Osteocyte (in vitro differentiated cells): Measurements from ENCODE around the gene RBMS2. TPM values are rescaled to one million over a fixed set of nuclear protein-coding genes. Genes with fewer than 3 reads are reported as not detected.
"Not testable (repeated sequence)": the region's sequence is repeated elsewhere in the genome, so short reads cannot be mapped to it uniquely, and the experiment has no call there.

ENCODE experiments used
- DNase-seq: peaks from one replicate; pipeline ENCODE4 v3.0.0; 2021; ENCODE audit warnings: mixed read lengths; ENCODE audit not compliant: unreplicated experiment; ENCODE audit errors: extremely low spot score
- H3K27ac Mint-ChIP-seq: one replicate; pipeline ENCODE4 v1.8.0; 2021; ENCODE audit warnings: mild to moderate bottlenecking, mixed read lengths; ENCODE audit not compliant: unreplicated experiment
- H3K27me3 Mint-ChIP-seq: one replicate; pipeline ENCODE4 v1.8.0; 2021; ENCODE audit warnings: mixed read lengths; ENCODE audit not compliant: unreplicated experiment
- H3K36me3 Mint-ChIP-seq: one replicate; pipeline ENCODE4 v1.8.0; 2021; ENCODE audit warnings: mixed read lengths; ENCODE audit not compliant: unreplicated experiment
- H3K4me1 Mint-ChIP-seq: one replicate; pipeline ENCODE4 v1.8.0; 2021; ENCODE audit warnings: mixed read lengths; ENCODE audit not compliant: unreplicated experiment
- H3K4me3 Mint-ChIP-seq: one replicate; pipeline ENCODE4 v1.8.0; 2021; ENCODE audit warnings: mild to moderate bottlenecking, moderate library complexity, mixed read lengths; ENCODE audit not compliant: unreplicated experiment
- H3K9me3 Mint-ChIP-seq: one replicate; pipeline ENCODE4 v1.8.0; 2021; ENCODE audit warnings: mixed read lengths; ENCODE audit not compliant: unreplicated experiment
- CTCF ChIP-seq: fragments of 200-600 bp; sonication (generic); IDR thresholded peaks from 2 replicates; pipeline ENCODE4 v1.5.0; 2021; ENCODE audit warnings: antibody characterized with exemption, mild to moderate bottlenecking, moderate library complexity
- total RNA-seq: library from RNA; stranded (reverse); gene quantifications from 2 replicates; pipeline ENCODE4 v1.2.1, GENCODE V29; 2021

RBMS2 gene
- total RNA-seq, 1 donor from 2014 or later, result 80.0 TPM

- no peaks in the 10 kb centered on the region for H3K36me3 Mint-ChIP-seq
- peak; percentile 87 for DNase-seq
- peaks cover 13% of the 10 kb centered on the region for H3K4me1 Mint-ChIP-seq
- H3K4me3 Mint-ChIP-seq, result peak within 1 kb of the TSS; percentile 81
- no peak within 1 kb of the TSS for H3K27ac Mint-ChIP-seq
- H3K27me3 Mint-ChIP-seq, result peaks cover 56% of the 10 kb centered on the region
- H3K9me3 Mint-ChIP-seq, result no peaks in the 10 kb centered on the region
- TF ChIP-seq CTCF, result no peak
These were observed 33.3 kb upstream of the RBMS2 start, which contains the start of gene GLS2 for GRCh38 chr12:56488041-56488955. GLS2 (minus strand) TSS chr12:56488161; CDS start chr12:56488118, 43 bp downstream.

- no peaks in the 10 kb centered on the region for H3K36me3 Mint-ChIP-seq
- H3K4me3 Mint-ChIP-seq, result no peak overlapping the region
- no peak for TF ChIP-seq CTCF
- no peak overlapping the region for H3K27ac Mint-ChIP-seq
- DNase-seq, result no peak
- peaks cover 13% of the 10 kb centered on the region for H3K4me1 Mint-ChIP-seq
- no peaks in the 10 kb centered on the region for H3K9me3 Mint-ChIP-seq
- peaks cover 56% of the 10 kb centered on the region for H3K27me3 Mint-ChIP-seq
These were observed 31.3 kb upstream of the RBMS2 start for GRCh38 chr12:56490360-56490759.

- H3K27ac Mint-ChIP-seq, H3K36me3 Mint-ChIP-seq, H3K4me1 Mint-ChIP-seq, H3K9me3 Mint-ChIP-seq, H3K4me3 Mint-ChIP-seq, DNase-seq: not testable (repeated sequence)
- H3K27me3 Mint-ChIP-seq, result peaks cover 32% of the 10 kb centered on the region
These were observed 28.1 kb upstream of the RBMS2 start for GRCh38 chr12:56493409-56494105.

GRCh38 chr12:56494106-56494415 is 27.6 kb upstream of the RBMS2 start:
- not testable (repeated sequence) for DNase-seq, H3K4me1 Mint-ChIP-seq, H3K9me3 Mint-ChIP-seq, H3K36me3 Mint-ChIP-seq, H3K27ac Mint-ChIP-seq, H3K4me3 Mint-ChIP-seq
- peaks cover 29% of the 10 kb centered on the region for H3K27me3 Mint-ChIP-seq

GRCh38 chr12:56494481-56494880 is 27.1 kb upstream of the RBMS2 start:
- not testable (repeated sequence) for H3K9me3 Mint-ChIP-seq, H3K4me1 Mint-ChIP-seq, H3K27ac Mint-ChIP-seq, H3K4me3 Mint-ChIP-seq, DNase-seq, H3K36me3 Mint-ChIP-seq
- H3K27me3 Mint-ChIP-seq, result peaks cover 25% of the 10 kb centered on the region

GRCh38 chr12:56496704-56497103 is 24.9 kb upstream of the RBMS2 start:
- H3K4me1 Mint-ChIP-seq, H3K36me3 Mint-ChIP-seq, H3K27me3 Mint-ChIP-seq, H3K4me3 Mint-ChIP-seq, H3K9me3 Mint-ChIP-seq, H3K27ac Mint-ChIP-seq: not testable (repeated sequence)
- DNase-seq, result peak; percentile 88
- peak; percentile 53 for TF ChIP-seq CTCF

- not testable (repeated sequence) for DNase-seq, H3K27ac Mint-ChIP-seq, H3K4me1 Mint-ChIP-seq, H3K36me3 Mint-ChIP-seq, H3K27me3 Mint-ChIP-seq, H3K4me3 Mint-ChIP-seq, H3K9me3 Mint-ChIP-seq
These were observed 23.3 kb upstream of the RBMS2 start for GRCh38 chr12:56498126-56498902.

- H3K27me3 Mint-ChIP-seq, H3K9me3 Mint-ChIP-seq, DNase-seq, H3K36me3 Mint-ChIP-seq, H3K4me1 Mint-ChIP-seq, H3K27ac Mint-ChIP-seq, H3K4me3 Mint-ChIP-seq: not testable (repeated sequence)
These were observed 22.2 kb upstream of the RBMS2 start for GRCh38 chr12:56499452-56499851.

GRCh38 chr12:56499879-56500278 is 21.7 kb upstream of the RBMS2 start:
- H3K36me3 Mint-ChIP-seq, H3K27me3 Mint-ChIP-seq, H3K27ac Mint-ChIP-seq, H3K4me1 Mint-ChIP-seq, H3K9me3 Mint-ChIP-seq, DNase-seq, H3K4me3 Mint-ChIP-seq: not testable (repeated sequence)
